ENCODE data around the gene KCNK5. TPM values are rescaled to one million over a fixed set of nuclear protein-coding genes. Genes with fewer than 3 reads are reported as not detected.

Gene KCNK5
- total RNA-seq, 4 donors from 2014 or later: 16.7 to 20.0 (median 18.4) TPM

GRCh38 chr6:39266375-39266774, 37.1 kb upstream of the KCNK5 start:
- TF ChIP-seq, protein P1, sequence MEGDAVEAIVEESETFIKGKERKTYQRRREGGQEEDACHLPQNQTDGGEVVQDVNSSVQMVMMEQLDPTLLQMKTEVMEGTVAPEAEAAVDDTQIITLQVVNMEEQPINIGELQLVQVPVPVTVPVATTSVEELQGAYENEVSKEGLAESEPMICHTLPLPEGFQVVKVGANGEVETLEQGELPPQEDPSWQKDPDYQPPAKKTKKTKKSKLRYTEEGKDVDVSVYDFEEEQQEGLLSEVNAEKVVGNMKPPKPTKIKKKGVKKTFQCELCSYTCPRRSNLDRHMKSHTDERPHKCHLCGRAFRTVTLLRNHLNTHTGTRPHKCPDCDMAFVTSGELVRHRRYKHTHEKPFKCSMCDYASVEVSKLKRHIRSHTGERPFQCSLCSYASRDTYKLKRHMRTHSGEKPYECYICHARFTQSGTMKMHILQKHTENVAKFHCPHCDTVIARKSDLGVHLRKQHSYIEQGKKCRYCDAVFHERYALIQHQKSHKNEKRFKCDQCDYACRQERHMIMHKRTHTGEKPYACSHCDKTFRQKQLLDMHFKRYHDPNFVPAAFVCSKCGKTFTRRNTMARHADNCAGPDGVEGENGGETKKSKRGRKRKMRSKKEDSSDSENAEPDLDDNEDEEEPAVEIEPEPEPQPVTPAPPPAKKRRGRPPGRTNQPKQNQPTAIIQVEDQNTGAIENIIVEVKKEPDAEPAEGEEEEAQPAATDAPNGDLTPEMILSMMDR (IDR thresholded peaks at IDR 0.05): no peak
- no peak for TF ChIP-seq EP300 (IDR thresholded peaks at IDR 0.05)
- DNase-seq (ENCODE audit: low spot score in 2 of 2): no peak
- WGBS, 2 donors: 90 to 94% methylated on average over 2 of the region's 2 CpGs

DNA sequence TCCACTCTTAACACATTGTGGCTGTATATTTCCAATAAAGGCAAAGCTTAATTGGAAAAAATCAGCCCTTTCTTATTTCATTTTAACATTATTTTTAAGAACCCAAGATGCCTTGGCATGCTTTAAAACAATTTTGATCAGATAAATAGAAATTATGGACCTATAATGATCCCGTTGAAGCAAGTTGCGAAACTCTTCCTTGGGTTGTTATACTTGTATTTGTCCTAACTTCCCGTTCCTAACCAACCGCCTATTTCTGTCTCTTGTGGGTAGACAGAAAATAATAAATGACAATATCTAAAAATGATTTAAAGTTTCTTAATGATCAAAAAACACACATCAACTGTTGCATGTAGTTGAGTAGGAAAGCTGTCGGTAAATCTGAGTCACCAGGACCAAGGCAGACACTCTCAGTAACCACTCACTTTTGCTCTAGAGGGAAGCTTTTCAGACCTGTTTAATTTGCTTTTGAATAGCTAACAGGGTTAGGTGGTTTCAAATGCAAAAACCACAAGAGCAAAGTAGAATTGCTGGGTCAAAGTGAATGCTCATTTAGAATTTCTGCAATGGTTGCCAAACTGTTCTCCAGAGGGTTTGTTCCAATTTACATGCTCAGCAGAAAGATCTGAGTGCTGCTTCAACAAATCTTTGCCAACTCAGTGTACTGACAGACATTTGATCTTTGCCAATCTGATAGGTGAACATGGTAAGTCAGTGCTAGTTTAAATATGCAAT, 34.2 kb upstream of the KCNK5 start:
- Histone ChIP-seq H3K9me3 (no peaks in the 10 kb centered on the region), H3K27me3 (no peaks in the 10 kb centered on the region), H3K36me3 (no peaks in the 10 kb centered on the region), H3K4me3 (no peak overlapping the region), H3K27ac (no peak overlapping the region), H3K4me1 (peaks cover 0 to 7% (median 0%) of the 10 kb centered on the region in 4 donors)
- DNase-seq (ENCODE audit: low spot score in 2 of 2): no peak
- no peak for TF ChIP-seq EP300 (IDR thresholded peaks at IDR 0.05)
- TF ChIP-seq, protein P1 (IDR thresholded peaks at IDR 0.05): no peak
- no peak for TF ChIP-seq POLR2A (IDR thresholded peaks at IDR 0.05)
- 53 to 55% methylated on average over 5 of the region's 5 CpGs for WGBS, 2 donors

More at GRCh38 chr6:39266375-39266774, 37.1 kb upstream of the KCNK5 start:
- no peaks in the 10 kb centered on the region for H3K27me3 ChIP-seq
- no peaks in the 10 kb centered on the region for H3K36me3 ChIP-seq
- H3K4me1 ChIP-seq: peaks cover 0 to 7% (median 0%) of the 10 kb centered on the region in 4 donors
- no peak overlapping the region for H3K4me3 ChIP-seq
- H3K9me3 ChIP-seq: no peaks in the 10 kb centered on the region
- no peak overlapping the region for H3K27ac ChIP-seq

GRCh38 chr6:39261751-39262150, 32.5 kb upstream of the KCNK5 start:
- WGBS, 2 donors: 67 to 93% methylated on average over 3 of the region's 3 CpGs
- no peak overlapping the region for H3K4me3 ChIP-seq
- no peaks in the 10 kb centered on the region for H3K9me3 ChIP-seq
- peaks cover 0 to 7% (median 0%) of the 10 kb centered on the region in 4 donors for H3K4me1 ChIP-seq
- TF ChIP-seq POLR2A (IDR thresholded peaks at IDR 0.05): no peak
- TF ChIP-seq, protein P1 (IDR thresholded peaks at IDR 0.05): no peak
- no peak for TF ChIP-seq EP300 (IDR thresholded peaks at IDR 0.05)
- DNase-seq (ENCODE audit: low spot score in 2 of 2): no peak
- H3K27me3 ChIP-seq: no peaks in the 10 kb centered on the region
- H3K27ac ChIP-seq: no peak overlapping the region
- H3K36me3 ChIP-seq: no peaks in the 10 kb centered on the region

- Histone ChIP-seq H3K4me1 (peaks cover 0 to 7% (median 0%) of the 10 kb centered on the region in 4 donors), H3K4me3 (no peak overlapping the region), H3K9me3 (no peaks in the 10 kb centered on the region), H3K36me3 (no peaks in the 10 kb centered on the region), H3K27ac (no peak overlapping the region), H3K27me3 (no peaks in the 10 kb centered on the region)
- DNase-seq (ENCODE audit: low spot score in 2 of 2): no peak
- TF ChIP-seq EP300 (IDR thresholded peaks at IDR 0.05): no peak
- TF ChIP-seq, protein P1 (IDR thresholded peaks at IDR 0.05): no peak
- no peak for TF ChIP-seq POLR2A (IDR thresholded peaks at IDR 0.05)
- 90 to 96% methylated on average over 2 of the region's 2 CpGs for WGBS, 2 donors
Measured at GRCh38 chr6:39260953-39261352, 31.7 kb upstream of the KCNK5 start.

GRCh38 chr6:39260456-39260855, 31.2 kb upstream of the KCNK5 start:
- no peaks in the 10 kb centered on the region for H3K36me3 ChIP-seq
- no peak overlapping the region for H3K4me3 ChIP-seq
- 86 to 89% methylated on average over 2 of the region's 2 CpGs for WGBS, 2 donors
- no peak for TF ChIP-seq EP300 (IDR thresholded peaks at IDR 0.05)
- TF ChIP-seq POLR2A (IDR thresholded peaks at IDR 0.05): no peak
- TF ChIP-seq, protein P1 (IDR thresholded peaks at IDR 0.05): no peak
- H3K9me3 ChIP-seq: no peaks in the 10 kb centered on the region
- H3K27me3 ChIP-seq: no peaks in the 10 kb centered on the region
- DNase-seq (ENCODE audit: low spot score in 2 of 2): no peak
- no peak overlapping the region for H3K27ac ChIP-seq
- H3K4me1 ChIP-seq: peaks cover 0 to 7% (median 0%) of the 10 kb centered on the region in 4 donors

All from tibial nerve (tissue), 4 donors.